Neuronal stem cell (in vitro differentiated cells): ENCODE data around the gene UBAC1.

Source experiments
- DNase-seq: peaks from one replicate; pipeline ENCODE4 v3.0.0-alpha.2; 2013; ENCODE audit warnings: low spot score
- H2AFZ ChIP-seq: one replicate; pipeline ENCODE4 v1.6.1; 2013; ENCODE audit warnings: mild to moderate bottlenecking, low read length, inconsistent platforms
- H2AK5ac ChIP-seq: 2 replicates; pipeline ENCODE4 v1.6.1; 2013; ENCODE audit warnings: low read depth, mild to moderate bottlenecking, inconsistent platforms, low read length, moderate library complexity, mixed read lengths
- H2BK120ac ChIP-seq: 2 replicates; pipeline ENCODE4 v1.6.1; 2013; ENCODE audit warnings: low read depth, mild to moderate bottlenecking, inconsistent platforms, low read length, moderate library complexity, mixed read lengths
- H2BK12ac ChIP-seq: one replicate; pipeline ENCODE4 v1.6.1; 2013; ENCODE audit warnings: low read length, inconsistent platforms
- H2BK15ac ChIP-seq: 2 replicates; pipeline ENCODE4 v1.6.1; 2013; ENCODE audit warnings: mild to moderate bottlenecking, low read length, inconsistent platforms, mixed read lengths
- H2BK5ac ChIP-seq: one replicate; pipeline ENCODE4 v1.6.1; 2013; ENCODE audit warnings: inconsistent platforms, mild to moderate bottlenecking, low read length, moderate library complexity
- H3K14ac ChIP-seq: one replicate; pipeline ENCODE4 v1.6.1; 2013; ENCODE audit warnings: low read length, inconsistent platforms
- H3K18ac ChIP-seq: 2 replicates; pipeline ENCODE4 v1.6.1; 2013; ENCODE audit warnings: low read length, inconsistent platforms
- H3K23ac ChIP-seq: 2 replicates; pipeline ENCODE4 v1.6.1; 2013; ENCODE audit warnings: low read depth, mild to moderate bottlenecking, mixed read lengths, low read length, inconsistent platforms; ENCODE audit not compliant: poor library complexity
- H3K27ac ChIP-seq: replicated peaks from 3 replicates; pipeline ENCODE4 v1.5.1; 2013; ENCODE audit warnings: low read length, inconsistent platforms
- H3K27me3 ChIP-seq, 3 experiments: 2 replicates each; pipeline ENCODE4 v1.6.1; 2013; ENCODE audit warnings: low read length in 3 of 3, mild to moderate bottlenecking in 2 of 3, inconsistent platforms in 1 of 3, low read depth in 1 of 3, mixed read lengths in 1 of 3, moderate library complexity in 1 of 3; ENCODE audit not compliant: control insufficient read depth in 3 of 3, insufficient read depth in 3 of 3
- H3K36me3 ChIP-seq, 2 donors: replicated peaks in 1 of 2; 2 replicates each; pipeline ENCODE4 v1.6.1; 2013; ENCODE audit warnings: low read length in 2 of 2; ENCODE audit not compliant: control insufficient read depth in 2 of 2, insufficient read depth in 2 of 2
- H3K4ac ChIP-seq: 2 replicates; pipeline ENCODE4 v1.6.1; 2013; ENCODE audit warnings: inconsistent platforms, mild to moderate bottlenecking, low read length, moderate library complexity
- H3K4me1 ChIP-seq, 2 donors: 1 replicate in 1 of 2; 2 replicates in 1 of 2; pipeline ENCODE4 v1.6.1; 2013; ENCODE audit warnings: low read length in 2 of 2, low read depth in 1 of 2; ENCODE audit not compliant: control insufficient read depth in 2 of 2, insufficient read depth in 1 of 2
- H3K4me2 ChIP-seq: one replicate; pipeline ENCODE4 v1.6.1; 2013; ENCODE audit warnings: mild to moderate bottlenecking, low read length, inconsistent platforms; ENCODE audit not compliant: insufficient read depth, poor library complexity, severe bottlenecking
- H3K4me3 ChIP-seq, 2 donors: 2 replicates each; pipeline ENCODE4 v1.5.1; 2013; ENCODE audit warnings: low read length in 2 of 2, mild to moderate bottlenecking in 2 of 2, inconsistent platforms in 1 of 2, moderate library complexity in 1 of 2
- H3K79me1 ChIP-seq: one replicate; pipeline ENCODE4 v1.6.1; 2013; ENCODE audit warnings: low read depth, mild to moderate bottlenecking, inconsistent platforms, low read length, moderate library complexity
- H3K9ac ChIP-seq: one replicate; pipeline ENCODE4 v1.6.1; 2013; ENCODE audit warnings: mild to moderate bottlenecking, low read depth, low read length, inconsistent platforms; ENCODE audit not compliant: poor library complexity
- H3K9me3 ChIP-seq, 2 donors: replicated peaks in 1 of 2; 2 replicates each; pipeline versions ENCODE3 to v1.6.1; 2013; ENCODE audit warnings: low read length in 2 of 2, mild to moderate bottlenecking in 2 of 2, inconsistent platforms in 1 of 2, low read depth in 1 of 2, mixed read lengths in 1 of 2, moderate library complexity in 1 of 2; ENCODE audit not compliant: control insufficient read depth in 2 of 2, insufficient read depth in 1 of 2
- H4K8ac ChIP-seq: one replicate; pipeline ENCODE4 v1.6.1; 2013; ENCODE audit warnings: low read depth, mild to moderate bottlenecking, inconsistent platforms, low read length, moderate library complexity
- H4K91ac ChIP-seq: one replicate; pipeline ENCODE4 v1.6.1; 2013; ENCODE audit warnings: low read length, low read depth, mild to moderate bottlenecking, inconsistent platforms; ENCODE audit not compliant: poor library complexity
- WGBS, 2 donors: extraction: QIAGEN DNeasy Blood & Tissue Kit; methylation state at CpG; one replicate each; pipeline ENCODE4 v1.1.7; 2013; ENCODE audit warnings: missing lambda C conversion rate in 2 of 2, mixed read lengths in 1 of 2; ENCODE audit not compliant: insufficient read length in 2 of 2, insufficient replicate concordance in 1 of 2; ENCODE audit errors: extremely low coverage in 2 of 2; 5-methylcytosine and 5-hydroxymethylcytosine counted together

UBAC1 gene

GRCh38 chr9:135962696-135963307 lies 1.6 kb upstream of the UBAC1 start:
- Histone ChIP-seq H3K23ac (no peak overlapping the region), H3K4me3 (no peak overlapping the region), H2BK12ac (no peak overlapping the region), H2BK5ac (no peak overlapping the region), H2BK120ac (no peak overlapping the region), H2AFZ (no peak overlapping the region), H3K4me1 (peaks cover 12 to 25% of the 10 kb centered on the region in 2 donors), H4K8ac (no peak overlapping the region), H3K18ac (no peak overlapping the region), H3K36me3 (peaks cover 2 to 5% of the 10 kb centered on the region in 2 donors), H4K91ac (no peak overlapping the region), H3K4ac (no peak overlapping the region), H3K9me3 (peaks cover 0 to 2% of the 10 kb centered on the region in 2 donors), H3K14ac (no peak overlapping the region), H3K9ac (no peak overlapping the region), H3K79me1 (peaks cover 8% of the 10 kb centered on the region), H2BK15ac (no peak overlapping the region), H3K27me3 (peaks cover 0 to 10% (median 2%) of the 10 kb centered on the region in 3 experiments), H3K27ac (no peak overlapping the region), H3K4me2 (no peak overlapping the region), H2AK5ac (no peak overlapping the region)
- no CpG with 5 or more reads among the region's 11 CpGs for WGBS, 2 donors
- DNase-seq = no peak

- no peak overlapping the region for H2BK5ac ChIP-seq
- H3K27ac ChIP-seq = no peak overlapping the region
- no peak overlapping the region for H3K14ac ChIP-seq
- H3K4me2 ChIP-seq = no peak overlapping the region
- H3K4me3 ChIP-seq = peak overlapping the region in 1 of 2 donors; percentile 91
- H3K9ac ChIP-seq = no peak overlapping the region
- H3K9me3 ChIP-seq = no peaks in the 10 kb centered on the region
- peaks cover 0 to 5% of the 10 kb centered on the region in 2 donors for H3K36me3 ChIP-seq
- no peak for DNase-seq
- WGBS, 2 donors = no CpG with 5 or more reads among the region's 15 CpGs
- no peak overlapping the region for H3K4ac ChIP-seq
- H4K8ac ChIP-seq = no peak overlapping the region
- H3K18ac ChIP-seq = no peak overlapping the region
- peaks cover 6% of the 10 kb centered on the region for H3K79me1 ChIP-seq
- H2AFZ ChIP-seq = peak overlapping the region; percentile 82
- no peak overlapping the region for H2BK15ac ChIP-seq
- no peak overlapping the region for H4K91ac ChIP-seq
- H3K4me1 ChIP-seq = peaks cover 10 to 23% of the 10 kb centered on the region in 2 donors
- H3K27me3 ChIP-seq = peaks cover 0 to 10% (median 0%) of the 10 kb centered on the region in 3 experiments
- no peak overlapping the region for H2BK12ac ChIP-seq
- no peak overlapping the region for H3K23ac ChIP-seq
- no peak overlapping the region for H2AK5ac ChIP-seq
- H2BK120ac ChIP-seq = no peak overlapping the region
Measured at GRCh38 chr9:135961811-135962695, 880 bp upstream of the UBAC1 start.

- peak overlapping the region; percentile 62 for H2AK5ac ChIP-seq
- H3K4me1 ChIP-seq = peaks cover 10 to 23% of the 10 kb centered on the region in 2 donors
- H3K18ac ChIP-seq = peak overlapping the region; percentile 93
- H2BK120ac ChIP-seq = no peak overlapping the region
- no peak overlapping the region for H4K91ac ChIP-seq
- H3K4me3 ChIP-seq = peak overlapping the region; percentile 91 to 92
- no peak overlapping the region for H3K4ac ChIP-seq
- no peak overlapping the region for H3K27ac ChIP-seq
- H2AFZ ChIP-seq = peak overlapping the region; percentile 93
- H3K23ac ChIP-seq = no peak overlapping the region
- no peak overlapping the region for H3K14ac ChIP-seq
- H4K8ac ChIP-seq = no peak overlapping the region
- peaks cover 0 to 10% (median 0%) of the 10 kb centered on the region in 3 experiments for H3K27me3 ChIP-seq
- no peak overlapping the region for H2BK12ac ChIP-seq
- peaks cover 11% of the 10 kb centered on the region for H3K79me1 ChIP-seq
- H2BK15ac ChIP-seq = no peak overlapping the region
- peaks cover 0 to 5% of the 10 kb centered on the region in 2 donors for H3K36me3 ChIP-seq
- no peak overlapping the region for H2BK5ac ChIP-seq
- H3K9ac ChIP-seq = peak overlapping the region; percentile 97
- no CpG with 5 or more reads among the region's 74 CpGs for WGBS, 2 donors
- DNase-seq = no peak
- H3K9me3 ChIP-seq = no peaks in the 10 kb centered on the region
- peak overlapping the region; percentile 68 for H3K4me2 ChIP-seq
Measured at GRCh38 chr9:135960411-135961276, 529 bp downstream of the UBAC1 start.
